CD14-positive monocyte (primary cell): Measurements from ENCODE around the gene GOSR1. TPM values are rescaled to one million over a fixed set of nuclear protein-coding genes. Genes with fewer than 3 reads are reported as not detected.

ENCODE experiments used
- DNase-seq, 3 donors: peaks; one replicate each; pipeline ENCODE4 v3.0.0-alpha.2; 2011 to 2022
- H2AFZ ChIP-seq: 2 replicates; pipeline ENCODE4 v1.6.0; 2012; ENCODE audit warnings: mild to moderate bottlenecking, low read depth, low read length, inconsistent platforms; ENCODE audit not compliant: insufficient read depth, poor library complexity, severe bottlenecking
- H3K27ac ChIP-seq, 2 donors: 1 replicate in 1 of 2; 2 replicates in 1 of 2; pipeline ENCODE4 v1.5.1; 2012 to 2013; ENCODE audit warnings: low read length in 2 of 2, control low read depth in 1 of 2, inconsistent platforms in 1 of 2, low read depth in 1 of 2, mild to moderate bottlenecking in 1 of 2
- H3K27me3 ChIP-seq, 2 donors: one replicate each; pipeline versions ENCODE4 v1.6.0 to v1.6.1; 2011 to 2013; ENCODE audit warnings: low read length in 2 of 2; ENCODE audit not compliant: control insufficient read depth in 2 of 2, insufficient read depth in 2 of 2
- H3K36me3 ChIP-seq, 2 donors: replicated peaks in 1 of 2; 1 replicate in 1 of 2; 2 replicates in 1 of 2; pipeline versions ENCODE4 v1.5.1 to v1.6.1; 2012 to 2013; ENCODE audit warnings: low read length in 2 of 2, control low read depth in 1 of 2, inconsistent platforms in 1 of 2, mild to moderate bottlenecking in 1 of 2; ENCODE audit not compliant: insufficient read depth in 2 of 2, control insufficient read depth in 1 of 2
- H3K4me1 ChIP-seq, 2 donors: 1 replicate in 1 of 2; 2 replicates in 1 of 2; pipeline versions ENCODE4 v1.5.1 to v1.6.1; 2012 to 2013; ENCODE audit warnings: low read length in 2 of 2, control low read depth in 1 of 2, inconsistent platforms in 1 of 2, mild to moderate bottlenecking in 1 of 2, moderate library complexity in 1 of 2; ENCODE audit not compliant: insufficient read depth in 2 of 2, control insufficient read depth in 1 of 2
- H3K4me2 ChIP-seq: replicated peaks from 2 replicates; pipeline ENCODE3; 2012; ENCODE audit warnings: low read length, moderate library complexity, mild to moderate bottlenecking; ENCODE audit not compliant: poor library complexity, severe bottlenecking; ENCODE audit errors: extremely low read depth
- H3K4me3 ChIP-seq, 3 experiments: fragments of 200-600 bp in 1 of 3; sonication (generic) in 1 of 3; replicated peaks in 1 of 3; 1 replicate in 2 of 3; 2 replicates in 1 of 3; pipeline ENCODE4 v1.5.1; 2011 to 2013; ENCODE audit warnings: low read length in 3 of 3, mild to moderate bottlenecking in 3 of 3, control low read depth in 2 of 3, low read depth in 2 of 3, inconsistent platforms in 1 of 3, moderate library complexity in 1 of 3
- H3K79me2 ChIP-seq: 2 replicates; pipeline ENCODE4 v1.6.0; 2012; ENCODE audit warnings: mild to moderate bottlenecking, control low read depth, inconsistent platforms, low read length, moderate library complexity; ENCODE audit not compliant: insufficient read depth
- H3K9ac ChIP-seq: 2 replicates; pipeline ENCODE4 v1.6.0; 2017; ENCODE audit warnings: low read length, mild to moderate bottlenecking; ENCODE audit not compliant: insufficient read depth, poor library complexity, severe bottlenecking
- H3K9me3 ChIP-seq, 2 donors: replicated peaks in 1 of 2; 1 replicate in 1 of 2; 2 replicates in 1 of 2; pipeline versions ENCODE4 v1.5.1 to v1.6.1; 2012 to 2013; ENCODE audit warnings: low read length in 2 of 2, control low read depth in 1 of 2; ENCODE audit not compliant: control insufficient read depth in 1 of 2, insufficient read depth in 1 of 2
- H4K20me1 ChIP-seq: 2 replicates; pipeline ENCODE4 v1.6.0; 2012; ENCODE audit warnings: mild to moderate bottlenecking, low read length, control low read depth, moderate library complexity; ENCODE audit not compliant: insufficient read depth
- H3K27ac Mint-ChIP-seq, 7 donors: one replicate each; pipeline ENCODE4 v1.8.0; 2020; ENCODE audit warnings: mild to moderate bottlenecking in 7 of 7, mixed read lengths in 7 of 7, moderate library complexity in 6 of 7, inconsistent platforms in 2 of 7
- H3K27me3 Mint-ChIP-seq, 3 donors: one replicate each; pipeline ENCODE4 v1.8.0; 2021 to 2022; ENCODE audit warnings: low read depth in 3 of 3, mild to moderate bottlenecking in 3 of 3, mixed read lengths in 3 of 3, moderate library complexity in 3 of 3, inconsistent platforms in 1 of 3
- H3K36me3 Mint-ChIP-seq, 2 donors: one replicate each; pipeline ENCODE4 v1.8.0; 2020; ENCODE audit warnings: mixed read lengths in 2 of 2, inconsistent platforms in 1 of 2, mild to moderate bottlenecking in 1 of 2
- H3K4me1 Mint-ChIP-seq: one replicate; pipeline ENCODE4 v1.8.0; 2020; ENCODE audit warnings: mild to moderate bottlenecking, mixed read lengths
- H3K4me3 Mint-ChIP-seq, 2 donors: one replicate each; pipeline ENCODE4 v1.8.0; 2020; ENCODE audit warnings: mild to moderate bottlenecking in 2 of 2, mixed read lengths in 2 of 2, moderate library complexity in 1 of 2
- H3K9me3 Mint-ChIP-seq, 7 donors: one replicate each; pipeline ENCODE4 v1.8.0; 2020 to 2022; ENCODE audit warnings: mixed read lengths in 7 of 7, mild to moderate bottlenecking in 6 of 7, moderate library complexity in 6 of 7, inconsistent platforms in 2 of 7
- CTCF ChIP-seq: fragments of 200-600 bp; IDR thresholded peaks from one replicate; pipeline ENCODE4 v1.8.0; 2022; ENCODE audit warnings: antibody characterized with exemption, mild to moderate bottlenecking
- WGBS: methylation state at CpG from one replicate; pipeline ENCODE4 v1.1.5; 2013; ENCODE audit warnings: missing lambda C conversion rate; ENCODE audit not compliant: insufficient coverage; 5-methylcytosine and 5-hydroxymethylcytosine counted together
- intact Hi-C, 2 donors: fragments of 100-400 bp; cut with micrococcal nuclease; formaldehyde crosslinking; loops; one replicate each; pipeline versions ENCODE4 v1.15.0 to v1.15.1; 2023
- polyA minus RNA-seq: library from RNA; depleted of rRNA, polyadenylated mRNA; stranded (reverse); fragments of >200 nt; gene quantifications from 2 replicates; pipeline ENCODE4 v1.2.3, GENCODE V29; 2012
- polyA plus RNA-seq, 3 donors: library from polyadenylated mRNA; depleted of rRNA in 1 of 3; unstranded in 2 of 3; stranded (reverse) in 1 of 3; fragments of 300-500 nt in 2 of 3; fragments of >200 nt in 1 of 3; fragmentation: Illumina TruSeq in 2 of 3; gene quantifications; 1 replicate in 2 of 3; 2 replicates in 1 of 3; pipeline ENCODE4 v1.2.3, GENCODE V29; 2012 to 2021
- total RNA-seq, 12 experiments: library from RNA in 1 of 12; stranded (reverse) in 1 of 12; fragments of 120-200 nt in 1 of 12; gene quantifications; one replicate each; pipeline ENCODE4 v1.2.4 and lab custom pipeline; 2013 to 2026; ENCODE audit warnings: mixed read lengths in 6 of 12, inconsistent platforms in 1 of 12

Gene GOSR1
- 22.9 TPM for total RNA-seq (2013)
- polyA plus RNA-seq: 10 to 100 TPM; 12.6 to 35.7 (median 20.9) TPM
- polyA minus RNA-seq: 8.5 and 13.5 TPM in 2 replicates
- total RNA-seq (lab: John Stamatoyannopoulos, UW): 23.7 to 64.5 (median 37.4) reads per million in 11 experiments

DNA sequence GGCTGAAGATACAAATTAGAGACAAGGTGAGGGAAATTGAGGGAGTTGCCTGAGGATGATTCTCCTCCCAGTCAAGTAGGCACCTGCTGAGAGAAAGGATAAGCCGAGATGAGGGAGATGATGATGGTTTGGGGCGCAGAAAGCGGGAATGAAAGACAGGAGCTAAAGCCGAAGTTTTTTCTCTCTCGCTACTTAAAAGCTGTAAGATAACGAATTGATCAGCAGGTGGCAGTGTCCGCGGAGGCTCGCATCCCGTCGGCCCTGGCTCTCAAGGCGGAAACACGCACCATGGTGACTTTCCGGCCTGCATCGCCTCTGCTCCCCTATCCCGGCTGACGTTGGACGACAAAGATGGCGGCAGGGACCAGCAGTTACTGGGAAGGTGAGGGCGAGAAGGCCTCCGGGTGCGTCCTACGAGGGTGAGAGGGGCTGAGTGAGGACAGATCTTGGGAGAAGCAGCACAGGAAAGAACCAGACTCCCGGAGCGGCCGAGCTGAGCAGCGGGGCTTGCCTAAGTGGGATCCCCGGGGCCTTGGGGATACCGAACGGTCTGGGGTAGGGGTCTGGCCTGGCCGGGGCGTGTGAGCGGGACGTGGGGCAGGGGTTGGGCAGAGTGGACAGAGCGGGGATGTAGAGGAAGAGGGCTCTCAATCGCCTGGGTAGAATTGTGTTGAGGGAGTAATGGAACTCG, at the start of gene GOSR1:
GOSR1 (plus strand) TSS at position 326 of the 691 bp plus-strand sequence; CDS start at position 352, 26 bp downstream.
- 0% methylated on average over 37 of the region's 37 CpGs for WGBS
- H3K36me3 ChIP-seq: peaks cover 13 to 30% of the 10 kb centered on the region in 2 donors
- Mint-ChIP-seq H3K27ac (peak within 1 kb of the TSS; percentile 96 to 100 (median 99)), H3K36me3 (peaks cover 14 to 26% of the 10 kb centered on the region in 2 donors), H3K4me1 (peaks cover 17% of the 10 kb centered on the region), H3K9me3 (peaks cover 0 to 2% (median 0%) of the 10 kb centered on the region in 7 donors), H3K27me3 (peaks cover 0 to 5% (median 4%) of the 10 kb centered on the region in 3 donors), H3K4me3 (peak within 1 kb of the TSS; percentile 91 to 98)
- peak within 1 kb of the TSS; percentile 89 to 96 for H3K27ac ChIP-seq
- peak; percentile 69 for TF ChIP-seq CTCF
- intact Hi-C loops: loop anchor here in 1 of 2 donors (10.0 kb wide), 1 partner anchor 352 kb away; no protein-coding TSS in a partner anchor
- no peaks in the 10 kb centered on the region for H4K20me1 ChIP-seq
- H3K79me2 ChIP-seq: peaks cover 40% of the 10 kb centered on the region
- peak within 1 kb of the TSS; percentile 95 for H3K9ac ChIP-seq
- peak within 1 kb of the TSS; percentile 87 for H2AFZ ChIP-seq
- peak within 1 kb of the TSS; percentile 42 to 97 (median 85) for H3K4me3 ChIP-seq
- peak; percentile 92 to 94 (median 93) for DNase-seq
- peaks cover 10 to 18% of the 10 kb centered on the region in 2 donors for H3K4me1 ChIP-seq
- no peaks in the 10 kb centered on the region for H3K9me3 ChIP-seq
- H3K4me2 ChIP-seq: peak within 1 kb of the TSS; percentile 74
- H3K27me3 ChIP-seq: peaks cover 0 to 2% of the 10 kb centered on the region in 2 donors

GRCh38 chr17:30427611-30428010, 49.6 kb upstream of the GOSR1 start:
- no peak for DNase-seq
- Histone ChIP-seq H3K79me2 (no peaks in the 10 kb centered on the region), H3K36me3 (peaks cover 68 to 100% of the 10 kb centered on the region in 2 donors), H3K4me3 (no peak overlapping the region), H3K27me3 (no peaks in the 10 kb centered on the region), H4K20me1 (no peaks in the 10 kb centered on the region), H3K4me2 (no peak overlapping the region), H2AFZ (no peak overlapping the region), H3K4me1 (no peaks in the 10 kb centered on the region), H3K9me3 (no peaks in the 10 kb centered on the region), H3K27ac (no peak overlapping the region), H3K9ac (no peak overlapping the region)
- WGBS: no CpG with 5 or more reads among the region's 1 CpG
- Mint-ChIP-seq H3K36me3 (peaks cover 79 to 88% of the 10 kb centered on the region in 2 donors), H3K27ac (peak overlapping the region in 2 of 7 donors; percentile 3 to 63), H3K9me3 (no peaks in the 10 kb centered on the region), H3K27me3 (no peaks in the 10 kb centered on the region), H3K4me3 (no peak overlapping the region), H3K4me1 (no peaks in the 10 kb centered on the region)
- intact Hi-C loops: no loop called here
- TF ChIP-seq CTCF: no peak
